ENCODE measurements around the gene CRYGS.

The CRYGS gene

DNA sequence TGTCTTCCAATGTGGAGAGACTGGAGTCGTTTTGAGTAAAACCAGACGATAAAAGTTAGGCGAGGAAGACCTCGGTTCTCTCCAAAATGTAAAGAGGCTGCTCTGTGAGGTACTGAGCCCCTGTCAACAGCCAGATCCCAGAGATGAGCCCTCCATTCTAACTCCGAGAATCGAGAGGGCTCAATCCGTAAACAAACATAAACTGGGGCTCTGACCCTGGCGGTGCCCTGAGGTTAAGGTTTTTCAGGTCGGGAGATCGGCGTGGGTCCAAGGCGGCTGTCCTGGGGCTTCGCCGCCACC lies 22.5 kb upstream of the CRYGS start:
- H3K4me3 ChIP-seq (ENCODE audit: low read depth in 1 of 5, low read length in 5 of 5), result peak overlapping the region; percentile 86 to 100 (median 97)
- H3K9me3 ChIP-seq (ENCODE audit: control insufficient read depth in 5 of 5, low read length in 5 of 5), result no peaks in the 10 kb centered on the region
- peaks cover 7 to 37% (median 35%) of the 10 kb centered on the region in 5 donors for H3K4me1 ChIP-seq (ENCODE audit: control insufficient read depth in 5 of 5, insufficient read depth in 5 of 5, low read length in 5 of 5)
- H3K9ac ChIP-seq (ENCODE audit: low read length in 5 of 5), result peak overlapping the region; percentile 88 to 99 (median 98)
- H3K27me3 ChIP-seq (ENCODE audit: control insufficient read depth in 5 of 5, insufficient read depth in 4 of 5, low read length in 5 of 5), result no peaks in the 10 kb centered on the region
- peaks cover 0 to 14% (median 5%) of the 10 kb centered on the region in 5 donors for H3K36me3 ChIP-seq (ENCODE audit: control insufficient read depth in 5 of 5, insufficient read depth in 5 of 5, low read length in 5 of 5)
- H3K27ac ChIP-seq (ENCODE audit: low read depth, low read length), result peak overlapping the region; percentile 79

DNA sequence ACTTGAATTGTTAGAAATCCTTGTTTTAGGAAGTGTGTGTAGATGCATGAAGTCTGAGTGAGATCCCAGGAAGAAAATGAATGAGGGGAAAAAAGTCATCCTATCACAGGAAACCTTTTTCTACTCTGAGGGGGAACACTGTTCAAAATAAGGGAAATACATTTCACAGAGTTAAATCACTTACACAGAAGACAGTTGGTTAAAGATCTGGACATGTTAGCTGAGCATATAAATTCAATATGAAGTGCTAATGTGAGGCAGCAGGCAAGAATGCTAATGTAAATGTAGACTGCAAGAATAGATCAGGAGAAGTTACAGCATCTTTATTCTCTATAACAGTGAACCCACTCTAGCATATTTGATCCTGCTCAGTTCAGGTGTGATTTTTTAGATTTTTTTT lies 20.4 kb upstream of the CRYGS start:
- Histone ChIP-seq H3K27me3 (ENCODE audit: control insufficient read depth in 5 of 5, insufficient read depth in 4 of 5, low read length in 5 of 5) (no peaks in the 10 kb centered on the region), H3K36me3 (ENCODE audit: control insufficient read depth in 5 of 5, insufficient read depth in 5 of 5, low read length in 5 of 5) (peaks cover 0 to 14% (median 5%) of the 10 kb centered on the region in 5 donors), H3K4me3 (ENCODE audit: low read depth in 1 of 5, low read length in 5 of 5) (no peak overlapping the region), H3K9ac (ENCODE audit: low read length in 5 of 5) (no peak overlapping the region), H3K9me3 (ENCODE audit: control insufficient read depth in 5 of 5, low read length in 5 of 5) (no peaks in the 10 kb centered on the region), H3K4me1 (ENCODE audit: control insufficient read depth in 5 of 5, insufficient read depth in 5 of 5, low read length in 5 of 5) (peaks cover 3 to 24% (median 20%) of the 10 kb centered on the region in 5 donors), H3K27ac (ENCODE audit: low read depth, low read length) (no peak overlapping the region)

- Histone ChIP-seq H3K27ac (ENCODE audit: low read depth, low read length) (no peak overlapping the region), H3K9me3 (ENCODE audit: control insufficient read depth in 5 of 5, low read length in 5 of 5) (no peaks in the 10 kb centered on the region), H3K4me1 (ENCODE audit: control insufficient read depth in 5 of 5, insufficient read depth in 5 of 5, low read length in 5 of 5) (no peaks in the 10 kb centered on the region), H3K9ac (ENCODE audit: low read length in 5 of 5) (peak overlapping the region in 1 of 5 donors; percentile 7), H3K4me3 (ENCODE audit: low read depth in 1 of 5, low read length in 5 of 5) (no peak overlapping the region), H3K27me3 (ENCODE audit: control insufficient read depth in 5 of 5, insufficient read depth in 4 of 5, low read length in 5 of 5) (no peaks in the 10 kb centered on the region), H3K36me3 (ENCODE audit: control insufficient read depth in 5 of 5, insufficient read depth in 5 of 5, low read length in 5 of 5) (peaks cover 49 to 88% (median 66%) of the 10 kb centered on the region in 5 donors)
Measured at GRCh38 chr3:186552408-186553031, 8.3 kb upstream of the CRYGS start.

GRCh38 chr3:186551387-186551786 lies 7.2 kb upstream of the CRYGS start:
- no peaks in the 10 kb centered on the region for H3K27me3 ChIP-seq (ENCODE audit: control insufficient read depth in 5 of 5, insufficient read depth in 4 of 5, low read length in 5 of 5)
- peaks cover 38 to 79% (median 56%) of the 10 kb centered on the region in 5 donors for H3K36me3 ChIP-seq (ENCODE audit: control insufficient read depth in 5 of 5, insufficient read depth in 5 of 5, low read length in 5 of 5)
- H3K4me1 ChIP-seq (ENCODE audit: control insufficient read depth in 5 of 5, insufficient read depth in 5 of 5, low read length in 5 of 5), result no peaks in the 10 kb centered on the region
- H3K27ac ChIP-seq (ENCODE audit: low read depth, low read length), result no peak overlapping the region
- H3K9ac ChIP-seq (ENCODE audit: low read length in 5 of 5), result no peak overlapping the region
- H3K4me3 ChIP-seq (ENCODE audit: low read depth in 1 of 5, low read length in 5 of 5), result no peak overlapping the region
- no peaks in the 10 kb centered on the region for H3K9me3 ChIP-seq (ENCODE audit: control insufficient read depth in 5 of 5, low read length in 5 of 5)

DNA sequence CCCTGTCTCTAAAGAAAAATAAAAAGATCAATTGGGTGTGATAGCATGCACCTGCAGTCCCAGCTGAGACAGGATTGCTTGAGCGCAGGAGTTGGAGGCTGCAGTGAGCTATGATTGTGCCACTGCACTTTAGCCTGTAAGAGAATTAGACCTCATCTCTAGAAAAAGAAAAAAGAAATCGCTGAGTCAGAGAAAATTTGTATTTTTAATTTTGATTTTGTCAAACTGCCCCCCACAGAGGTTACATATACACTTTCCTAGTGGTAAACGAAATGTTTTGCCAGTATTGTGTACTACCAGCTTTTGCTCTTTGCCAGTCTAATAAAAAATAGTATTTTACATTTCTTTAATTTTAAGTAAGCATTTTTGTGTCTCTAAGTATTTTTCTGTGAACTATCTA lies 5.3 kb upstream of the CRYGS start:
- no peak overlapping the region for H3K27ac ChIP-seq (ENCODE audit: low read depth, low read length)
- no peak overlapping the region for H3K4me3 ChIP-seq (ENCODE audit: low read depth in 1 of 5, low read length in 5 of 5)
- H3K27me3 ChIP-seq (ENCODE audit: control insufficient read depth in 5 of 5, insufficient read depth in 4 of 5, low read length in 5 of 5), result no peaks in the 10 kb centered on the region
- peaks cover 35 to 64% (median 45%) of the 10 kb centered on the region in 5 donors for H3K36me3 ChIP-seq (ENCODE audit: control insufficient read depth in 5 of 5, insufficient read depth in 5 of 5, low read length in 5 of 5)
- no peaks in the 10 kb centered on the region for H3K9me3 ChIP-seq (ENCODE audit: control insufficient read depth in 5 of 5, low read length in 5 of 5)
- H3K9ac ChIP-seq (ENCODE audit: low read length in 5 of 5), result no peak overlapping the region
- H3K4me1 ChIP-seq (ENCODE audit: control insufficient read depth in 5 of 5, insufficient read depth in 5 of 5, low read length in 5 of 5), result no peaks in the 10 kb centered on the region

- Histone ChIP-seq H3K36me3 (ENCODE audit: control insufficient read depth in 5 of 5, insufficient read depth in 5 of 5, low read length in 5 of 5) (peaks cover 5 to 21% (median 10%) of the 10 kb centered on the region in 5 donors), H3K4me1 (ENCODE audit: control insufficient read depth in 5 of 5, insufficient read depth in 5 of 5, low read length in 5 of 5) (peaks cover 0 to 12% (median 2%) of the 10 kb centered on the region in 5 donors), H3K27ac (ENCODE audit: low read depth, low read length) (no peak overlapping the region), H3K9me3 (ENCODE audit: control insufficient read depth in 5 of 5, low read length in 5 of 5) (no peaks in the 10 kb centered on the region), H3K27me3 (ENCODE audit: control insufficient read depth in 5 of 5, insufficient read depth in 4 of 5, low read length in 5 of 5) (no peaks in the 10 kb centered on the region), H3K9ac (ENCODE audit: low read length in 5 of 5) (no peak overlapping the region), H3K4me3 (ENCODE audit: low read depth in 1 of 5, low read length in 5 of 5) (no peak overlapping the region)
Measured at GRCh38 chr3:186540835-186541226, 3.3 kb downstream of the CRYGS start.

GRCh38 chr3:186540221-186540834 lies 3.9 kb downstream of the CRYGS start:
- Histone ChIP-seq H3K9ac (ENCODE audit: low read length in 5 of 5) (no peak overlapping the region), H3K27ac (ENCODE audit: low read depth, low read length) (no peak overlapping the region), H3K4me1 (ENCODE audit: control insufficient read depth in 5 of 5, insufficient read depth in 5 of 5, low read length in 5 of 5) (peaks cover 0 to 12% (median 2%) of the 10 kb centered on the region in 5 donors), H3K27me3 (ENCODE audit: control insufficient read depth in 5 of 5, insufficient read depth in 4 of 5, low read length in 5 of 5) (no peaks in the 10 kb centered on the region), H3K4me3 (ENCODE audit: low read depth in 1 of 5, low read length in 5 of 5) (peak overlapping the region in 1 of 5 donors; percentile 20), H3K9me3 (ENCODE audit: control insufficient read depth in 5 of 5, low read length in 5 of 5) (no peaks in the 10 kb centered on the region), H3K36me3 (ENCODE audit: control insufficient read depth in 5 of 5, insufficient read depth in 5 of 5, low read length in 5 of 5) (peaks cover 5 to 21% (median 10%) of the 10 kb centered on the region in 5 donors)

GRCh38 chr3:186538779-186539178 lies 5.4 kb downstream of the CRYGS start:
- no peak overlapping the region for H3K4me3 ChIP-seq (ENCODE audit: low read depth in 1 of 5, low read length in 5 of 5)
- H3K4me1 ChIP-seq (ENCODE audit: control insufficient read depth in 5 of 5, insufficient read depth in 5 of 5, low read length in 5 of 5), result peaks cover 0 to 12% (median 2%) of the 10 kb centered on the region in 5 donors
- no peak overlapping the region for H3K9ac ChIP-seq (ENCODE audit: low read length in 5 of 5)
- H3K27me3 ChIP-seq (ENCODE audit: control insufficient read depth in 5 of 5, insufficient read depth in 4 of 5, low read length in 5 of 5), result no peaks in the 10 kb centered on the region
- peaks cover 0 to 12% (median 6%) of the 10 kb centered on the region in 5 donors for H3K36me3 ChIP-seq (ENCODE audit: control insufficient read depth in 5 of 5, insufficient read depth in 5 of 5, low read length in 5 of 5)
- H3K27ac ChIP-seq (ENCODE audit: low read depth, low read length), result no peak overlapping the region
- no peaks in the 10 kb centered on the region for H3K9me3 ChIP-seq (ENCODE audit: control insufficient read depth in 5 of 5, low read length in 5 of 5)

- no peaks in the 10 kb centered on the region for H3K27me3 ChIP-seq (ENCODE audit: control insufficient read depth in 5 of 5, insufficient read depth in 4 of 5, low read length in 5 of 5)
- H3K4me3 ChIP-seq (ENCODE audit: low read depth in 1 of 5, low read length in 5 of 5), result no peak overlapping the region
- peaks cover 0 to 12% (median 2%) of the 10 kb centered on the region in 5 donors for H3K4me1 ChIP-seq (ENCODE audit: control insufficient read depth in 5 of 5, insufficient read depth in 5 of 5, low read length in 5 of 5)
- no peak overlapping the region for H3K9ac ChIP-seq (ENCODE audit: low read length in 5 of 5)
- H3K27ac ChIP-seq (ENCODE audit: low read depth, low read length), result no peak overlapping the region
- peaks cover 0 to 9% (median 6%) of the 10 kb centered on the region in 5 donors for H3K36me3 ChIP-seq (ENCODE audit: control insufficient read depth in 5 of 5, insufficient read depth in 5 of 5, low read length in 5 of 5)
- H3K9me3 ChIP-seq (ENCODE audit: control insufficient read depth in 5 of 5, low read length in 5 of 5), result no peaks in the 10 kb centered on the region
Measured at GRCh38 chr3:186536883-186537844, 7.0 kb downstream of the CRYGS start.

Measured in subcutaneous abdominal adipose tissue (tissue), 5 donors.